ENCODE data around the gene SF3B6. TPM values are rescaled to one million over a fixed set of nuclear protein-coding genes. Genes with fewer than 3 reads are reported as not detected.
"Not testable (repeated sequence)": the region's sequence is repeated elsewhere in the genome, so short reads cannot be mapped to it uniquely, and the experiment has no call there.

SF3B6 gene
- total RNA-seq, 1 donor from 2014 or later: 47.7 TPM

DNA sequence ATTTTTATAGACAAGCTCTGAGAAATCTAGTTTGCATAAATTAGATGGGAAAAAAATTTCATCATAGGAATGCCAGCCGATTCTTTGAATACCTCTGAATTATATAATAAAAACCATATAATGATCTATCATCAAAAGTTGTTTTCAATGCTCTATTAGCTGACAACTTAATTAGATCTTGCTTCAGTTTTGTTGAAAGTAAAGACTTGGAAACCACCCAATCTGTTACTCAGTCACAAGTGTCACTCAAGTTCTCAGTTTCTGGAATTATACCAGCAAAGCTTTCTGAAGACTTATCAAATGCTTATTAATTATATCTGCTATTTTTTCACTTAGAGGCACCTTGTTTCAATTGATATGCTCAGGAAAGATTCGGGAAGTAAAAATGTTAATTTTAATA is 25.9 kb upstream of the SF3B6 start:
- no peak for ATAC-seq (ENCODE audit: poor library complexity)
- DNase-seq: no peak
- intact Hi-C loops (cut with DNase I): no loop called here

DNA sequence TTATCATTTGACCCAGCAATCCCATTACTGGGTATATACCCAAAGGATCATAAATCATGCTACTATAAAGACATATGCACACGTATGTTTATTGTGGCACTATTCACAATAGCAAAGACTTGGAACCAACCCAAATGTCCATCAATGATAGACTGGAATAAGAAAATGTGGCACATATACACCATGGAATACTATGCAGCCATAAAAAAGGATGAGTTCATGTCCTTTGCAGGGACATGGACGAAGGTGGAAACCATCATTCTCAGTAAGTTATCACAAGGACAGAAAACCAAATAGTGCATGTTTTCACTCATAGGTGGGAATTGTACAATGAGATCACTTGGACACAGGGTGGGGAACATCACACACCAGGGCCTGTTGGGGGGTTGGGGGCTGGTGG is 24.6 kb upstream of the SF3B6 start:
- intact Hi-C loops (cut with DNase I); ATAC-seq (ENCODE audit: poor library complexity); DNase-seq: not testable (repeated sequence)

DNA sequence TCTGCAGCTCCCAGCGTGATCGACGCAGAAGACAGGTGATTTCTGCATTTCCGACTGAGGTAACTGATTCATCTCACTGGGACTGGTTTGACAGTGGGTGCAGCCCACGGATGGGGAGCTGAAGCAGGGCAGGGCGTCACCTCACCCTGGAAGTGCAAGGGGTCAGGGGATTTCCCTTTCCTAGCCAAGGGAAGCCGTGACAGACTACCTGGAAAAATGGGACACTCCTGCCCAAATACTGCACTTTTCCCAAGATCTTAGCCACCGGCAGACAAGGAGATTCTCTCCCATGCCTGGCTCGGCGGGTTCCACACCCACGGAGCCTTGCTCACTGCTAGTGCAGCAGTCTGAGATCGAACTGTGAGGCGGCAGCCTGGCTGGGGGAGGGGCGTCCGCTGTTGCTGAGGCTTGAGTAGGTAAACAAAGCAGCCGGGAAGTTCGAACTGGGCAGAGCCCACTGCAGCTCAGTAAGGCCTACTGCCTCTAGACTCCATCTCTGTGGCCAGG is 19.1 kb upstream of the SF3B6 start:
- DNase-seq; intact Hi-C loops (cut with DNase I); ATAC-seq (ENCODE audit: poor library complexity): not testable (repeated sequence)

DNA sequence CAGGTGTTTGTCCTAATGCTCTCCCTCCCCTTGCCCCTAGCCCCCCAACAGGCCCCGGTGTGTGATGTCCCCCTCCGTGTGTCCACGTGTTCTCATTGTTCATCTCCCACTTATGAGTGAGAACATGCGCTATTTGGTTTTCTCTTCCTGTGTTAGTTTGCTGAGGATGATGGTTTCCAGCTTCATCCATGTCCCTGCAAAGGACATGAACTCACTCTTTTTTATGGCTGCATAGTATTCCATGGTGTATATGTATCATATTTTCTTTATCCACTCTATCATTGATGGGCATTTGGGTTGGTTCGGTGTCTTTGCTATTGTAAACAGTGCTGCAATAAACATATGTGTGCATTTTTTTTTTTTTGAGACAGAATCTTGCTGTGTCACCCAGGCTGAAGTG is 17.1 kb upstream of the SF3B6 start:
- ATAC-seq (ENCODE audit: poor library complexity); intact Hi-C loops (cut with DNase I); DNase-seq: not testable (repeated sequence)

DNA sequence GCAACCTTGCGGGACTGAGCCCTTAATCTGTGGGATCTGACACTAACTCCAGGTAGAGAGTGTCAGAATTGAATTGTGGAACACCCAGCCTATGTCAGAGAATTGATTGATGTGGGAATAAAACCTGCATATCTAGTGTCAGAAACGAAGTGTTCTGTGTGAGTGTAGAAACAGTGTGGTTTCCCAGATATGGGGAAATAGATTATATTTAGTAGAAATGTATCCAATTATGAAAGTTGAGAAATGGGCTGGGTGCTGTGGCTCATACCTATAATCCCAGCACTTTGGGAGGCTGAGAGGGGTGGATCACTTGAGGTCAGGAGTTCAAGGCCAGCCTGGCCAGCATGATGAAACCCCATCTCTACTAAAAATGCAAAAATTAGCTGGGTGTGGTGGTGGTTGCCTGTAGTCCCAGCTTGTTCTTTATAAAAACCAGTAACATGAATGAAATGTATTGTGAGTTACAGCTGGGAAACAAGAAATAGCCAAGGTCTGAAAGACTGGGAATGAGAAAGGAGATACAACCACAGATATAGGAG is 12.8 kb upstream of the SF3B6 start:
- intact Hi-C loops (cut with DNase I): loop anchor here (10.0 kb wide), 1 partner anchor 264 kb away; no protein-coding TSS in a partner anchor
- DNase-seq: no peak
- ATAC-seq (ENCODE audit: poor library complexity): no peak

DNA sequence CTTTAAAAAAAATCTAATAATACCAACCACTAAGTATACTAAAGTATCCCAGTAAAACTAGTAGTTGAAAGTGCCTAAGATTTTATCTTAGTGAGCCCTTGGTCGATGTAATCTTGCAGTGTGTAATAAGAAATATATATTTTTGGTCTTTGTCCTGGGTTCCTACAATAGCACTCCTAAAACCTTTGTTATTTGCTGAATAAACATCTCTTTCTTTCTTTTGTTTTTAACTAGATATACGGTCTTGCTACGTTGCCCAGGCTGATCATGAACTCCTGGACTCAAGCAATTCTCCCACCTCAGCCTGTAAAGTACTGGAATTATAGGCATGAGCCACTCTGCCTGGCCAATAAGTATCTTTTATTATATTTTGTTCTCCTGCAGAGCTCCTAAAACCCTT is 10.9 kb upstream of the SF3B6 start:
- DNase-seq: no peak
- intact Hi-C loops (cut with DNase I): loop anchor here (10.0 kb wide), 1 partner anchor 262 kb away; no protein-coding TSS in a partner anchor
- no peak for ATAC-seq (ENCODE audit: poor library complexity)

DNA sequence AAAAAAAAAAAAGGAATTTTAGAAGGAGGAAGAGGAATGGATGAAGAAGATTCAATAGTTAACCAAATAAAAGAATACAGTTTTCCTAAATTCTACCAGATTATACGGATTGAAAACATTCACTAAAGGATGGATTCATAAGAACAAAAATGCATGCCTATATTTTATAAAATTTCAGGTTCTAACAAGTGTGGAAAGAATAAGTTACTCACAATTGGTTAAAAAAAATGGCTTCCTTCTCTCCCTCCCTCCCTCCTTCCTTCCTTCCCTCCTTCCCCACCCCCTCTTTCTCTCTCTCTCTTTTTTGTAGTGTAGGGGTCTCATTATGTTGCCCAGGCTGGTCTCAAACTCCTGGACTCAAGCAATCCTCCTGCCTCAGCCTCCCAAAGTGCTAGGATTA is 10.1 kb upstream of the SF3B6 start:
- DNase-seq: no peak
- ATAC-seq (ENCODE audit: poor library complexity): no peak
- intact Hi-C loops (cut with DNase I): loop anchor here (10.0 kb wide), 1 partner anchor 261 kb away; no protein-coding TSS in a partner anchor

DNA sequence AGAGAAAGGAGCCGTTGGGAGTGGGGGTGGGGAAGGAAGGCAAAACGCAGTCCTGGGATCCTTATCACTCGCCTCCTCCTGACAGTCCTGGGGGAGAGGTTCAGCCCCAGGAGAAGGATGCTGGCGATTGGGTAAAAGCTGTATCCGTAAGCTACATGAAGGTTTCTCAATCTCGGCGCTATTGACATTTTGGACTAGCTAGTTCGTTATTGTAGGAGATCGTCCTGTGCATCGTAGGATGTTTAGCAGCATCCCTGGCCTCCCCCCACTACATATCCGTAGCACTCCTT is 9.0 kb upstream of the SF3B6 start:
- ATAC-seq (ENCODE audit: poor library complexity) (peak; percentile 1), DNase-seq (no peak)
- intact Hi-C loops (cut with DNase I): loop anchor here (10.0 kb wide), 1 partner anchor 260 kb away; no protein-coding TSS in a partner anchor

DNA sequence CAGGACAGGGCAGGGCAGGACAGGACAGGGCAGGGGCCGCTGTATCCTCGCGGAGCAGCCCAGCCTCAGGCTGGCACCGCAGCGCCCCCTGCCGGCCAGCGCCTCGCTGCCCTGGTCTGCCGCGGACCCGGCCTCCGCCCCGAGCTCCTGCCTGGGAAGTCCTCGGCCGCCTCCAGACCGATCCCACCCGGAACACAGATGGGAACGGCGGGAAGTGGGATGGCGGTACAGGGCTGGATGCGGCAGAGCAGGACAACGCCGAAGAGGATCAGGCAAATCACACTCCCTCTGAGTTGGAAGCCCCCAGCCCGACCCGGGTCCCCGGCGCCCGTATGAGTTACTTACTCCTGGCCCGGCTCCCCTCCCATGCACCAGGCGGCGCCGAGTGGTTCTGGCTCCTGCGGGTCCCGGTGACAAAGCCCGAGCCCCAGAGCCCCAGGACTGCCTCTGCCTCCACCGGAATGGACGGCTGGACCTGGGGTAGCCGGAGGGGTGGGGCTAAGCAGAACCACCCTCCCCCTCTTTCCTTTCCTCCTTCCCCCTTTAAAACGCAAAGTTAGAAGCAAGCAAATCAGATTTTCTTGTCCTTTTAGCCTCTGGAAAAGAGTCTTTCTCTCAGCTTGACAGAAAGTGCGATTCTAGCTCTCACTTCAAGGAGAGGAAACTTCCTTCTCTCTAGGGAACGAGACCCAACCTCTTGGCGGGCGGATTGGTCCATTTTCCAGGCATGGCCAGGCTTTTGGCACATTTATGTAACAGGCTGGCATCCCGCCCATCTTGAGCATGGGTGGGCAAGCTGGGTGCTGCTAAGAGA is 8.5 kb upstream of the SF3B6 start, which contains the start of gene TP53I3:
TSS of gene TP53I3 (minus strand) at position 449 of the 814 bp plus-strand sequence. CDS start 508 bp downstream, outside the sequence.
- intact Hi-C loops (cut with DNase I): loop anchor here (10.0 kb wide), 1 partner anchor 260 kb away; no protein-coding TSS in a partner anchor
- peak; percentile 94 for DNase-seq
- peak; percentile 97 for ATAC-seq (ENCODE audit: poor library complexity)

DNA sequence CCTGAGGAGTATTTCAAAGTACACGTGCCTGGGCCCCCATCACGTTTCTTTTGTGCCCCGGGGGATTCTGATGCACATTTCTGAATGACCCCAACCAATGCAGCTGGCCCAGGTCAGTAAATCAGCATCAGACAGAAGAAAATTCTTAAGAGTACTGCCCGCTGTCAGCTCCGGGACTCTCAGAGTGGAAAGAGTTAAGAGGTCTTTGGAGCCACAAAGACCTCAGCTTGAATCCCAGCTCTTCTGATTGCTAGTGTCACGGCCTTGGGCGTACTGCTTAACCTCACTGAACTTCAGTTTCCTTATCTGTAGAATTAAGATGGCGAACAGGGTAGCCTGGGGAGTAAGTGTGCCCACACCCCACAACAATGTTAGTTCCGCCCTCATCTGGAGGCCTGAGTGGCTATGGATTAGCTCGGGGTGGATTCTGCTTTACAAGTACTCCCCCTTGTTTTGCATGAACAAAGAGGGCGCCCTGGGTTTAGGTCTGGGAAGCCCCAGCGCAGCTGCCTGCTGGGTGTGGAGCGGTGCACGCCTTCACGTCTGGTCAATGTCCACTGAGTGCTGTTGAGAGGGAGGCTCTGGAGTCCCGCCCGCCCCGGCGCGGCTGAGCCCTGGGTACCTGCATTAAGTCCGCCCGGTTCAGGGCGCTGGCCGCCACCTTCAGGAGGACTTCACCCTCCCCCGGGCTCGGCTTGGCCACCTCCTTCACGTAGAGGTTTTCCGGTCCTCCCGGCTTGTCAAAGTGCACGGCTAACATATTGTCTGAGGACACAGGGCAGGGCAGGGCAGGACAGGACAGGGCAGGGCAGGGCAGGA is 7.7 kb upstream of the SF3B6 start:
- intact Hi-C loops (cut with DNase I): loop anchor here (10.0 kb wide), 1 partner anchor 259 kb away; no protein-coding TSS in a partner anchor
- DNase-seq (no peak), ATAC-seq (ENCODE audit: poor library complexity) (peak; percentile 77)

DNA sequence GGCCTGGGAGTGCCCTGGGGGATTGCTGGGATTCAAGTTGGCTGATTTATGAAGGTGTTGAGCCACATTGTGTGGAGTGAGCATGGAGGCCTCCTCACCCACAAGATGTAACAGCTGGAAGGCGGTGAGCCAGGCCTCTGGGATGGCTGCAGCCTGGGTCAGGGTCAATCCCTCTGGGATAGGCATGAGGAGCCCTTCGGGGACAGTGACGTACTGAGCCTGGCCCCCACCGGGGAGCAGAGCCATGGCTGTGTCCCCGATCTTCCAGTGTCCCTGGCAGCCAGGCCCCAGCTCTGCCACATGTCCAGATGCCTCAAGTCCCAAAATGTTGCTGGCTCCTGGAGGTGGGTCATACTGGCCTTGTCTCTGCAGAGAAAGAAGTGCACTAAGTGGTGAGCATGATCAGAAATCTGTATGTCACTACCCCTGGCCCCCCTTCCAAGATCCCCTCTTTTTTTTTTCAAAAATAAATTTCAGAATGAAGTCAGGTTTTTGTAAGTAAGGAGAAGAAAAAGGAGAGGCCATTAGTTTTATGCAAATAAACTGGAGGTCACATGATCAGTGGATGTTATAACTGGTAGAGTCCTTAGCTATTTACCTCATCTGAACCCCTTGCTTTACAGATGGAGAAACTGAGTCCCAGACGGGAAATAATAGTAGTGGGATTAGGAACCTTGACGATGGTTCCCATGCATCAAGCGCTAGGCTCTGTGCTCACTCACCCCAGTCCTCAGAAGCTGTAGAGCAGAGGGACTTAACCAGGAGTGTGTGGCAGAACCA is 6.9 kb upstream of the SF3B6 start:
- DNase-seq: no peak

DNA sequence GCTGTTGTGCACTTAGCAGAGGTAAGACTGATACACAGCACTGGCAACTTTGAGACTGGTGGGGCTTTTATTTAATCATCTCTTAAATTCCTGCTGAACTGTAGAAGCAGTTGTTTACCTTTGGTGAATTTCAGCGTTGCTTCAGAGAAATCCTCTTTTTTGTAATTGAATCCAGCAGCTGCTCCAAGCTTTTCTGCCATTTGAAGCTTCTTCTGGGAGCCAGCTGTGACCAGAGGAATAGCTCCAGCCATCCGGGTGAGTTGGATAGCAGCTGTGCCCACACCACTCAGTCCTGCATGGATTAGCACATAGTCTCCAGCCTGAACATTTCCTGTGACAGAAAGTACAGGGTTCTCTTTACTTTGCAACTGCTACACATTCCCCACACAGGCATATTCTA is 4.6 kb upstream of the SF3B6 start:
- intact Hi-C loops (cut with DNase I): loop anchor here (10.0 kb wide), 1 partner anchor 256 kb away; no protein-coding TSS in a partner anchor
- ATAC-seq (ENCODE audit: poor library complexity) (no peak), DNase-seq (no peak)

More for the DNA sequence above, 6.9 kb upstream of the SF3B6 start:
- intact Hi-C loops (cut with DNase I): loop anchor here (10.0 kb wide), 1 partner anchor 258 kb away; no protein-coding TSS in a partner anchor
- no peak for ATAC-seq (ENCODE audit: poor library complexity)

DNA sequence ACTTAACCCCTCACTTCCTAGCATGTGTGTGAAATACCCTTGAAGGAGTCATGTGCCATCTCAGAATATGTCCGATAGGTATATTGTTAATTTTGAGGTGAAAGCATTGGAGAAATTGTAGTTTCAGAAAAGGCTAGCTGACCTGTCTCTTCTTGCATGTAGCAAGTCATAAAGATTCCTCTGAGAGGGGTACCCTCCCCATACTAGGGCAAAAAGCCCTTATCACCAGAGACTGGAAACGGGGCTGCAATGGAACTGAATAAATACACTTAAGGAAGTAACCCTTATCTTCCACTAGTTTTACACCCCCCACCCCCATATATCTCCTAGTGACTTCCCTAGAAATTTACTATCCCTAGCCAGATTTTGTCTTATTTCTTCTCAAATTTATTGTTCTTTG is 1.8 kb upstream of the SF3B6 start:
- ATAC-seq (ENCODE audit: poor library complexity) (no peak), DNase-seq (no peak)
- intact Hi-C loops (cut with DNase I): loop anchor here (5.0 kb wide), 1 partner anchor 151 kb away; the partner anchor contains the start of gene ATAD2B

DNA sequence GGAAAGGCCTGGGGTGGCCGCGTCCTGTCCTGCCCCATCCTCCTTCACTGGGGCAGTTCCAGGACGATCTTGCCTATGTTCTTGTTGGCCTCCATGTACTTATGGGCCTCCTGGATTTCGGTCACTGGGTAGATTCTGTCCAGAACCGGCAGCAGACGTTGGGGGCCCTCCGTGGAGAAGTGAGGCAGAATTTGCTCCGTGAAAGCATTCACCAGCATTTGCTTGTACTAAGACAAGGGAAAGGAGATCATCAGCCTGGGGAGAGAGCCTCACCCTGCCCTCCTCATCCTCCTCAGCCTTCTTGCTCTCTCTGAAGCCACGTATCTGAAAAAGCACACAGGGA is 1.4 kb upstream of the SF3B6 start:
- no peak for ATAC-seq (ENCODE audit: poor library complexity)
- intact Hi-C loops (cut with DNase I): loop anchor here (5.0 kb wide), 1 partner anchor 150 kb away; the partner anchor contains the start of gene ATAD2B
- DNase-seq: no peak

DNA sequence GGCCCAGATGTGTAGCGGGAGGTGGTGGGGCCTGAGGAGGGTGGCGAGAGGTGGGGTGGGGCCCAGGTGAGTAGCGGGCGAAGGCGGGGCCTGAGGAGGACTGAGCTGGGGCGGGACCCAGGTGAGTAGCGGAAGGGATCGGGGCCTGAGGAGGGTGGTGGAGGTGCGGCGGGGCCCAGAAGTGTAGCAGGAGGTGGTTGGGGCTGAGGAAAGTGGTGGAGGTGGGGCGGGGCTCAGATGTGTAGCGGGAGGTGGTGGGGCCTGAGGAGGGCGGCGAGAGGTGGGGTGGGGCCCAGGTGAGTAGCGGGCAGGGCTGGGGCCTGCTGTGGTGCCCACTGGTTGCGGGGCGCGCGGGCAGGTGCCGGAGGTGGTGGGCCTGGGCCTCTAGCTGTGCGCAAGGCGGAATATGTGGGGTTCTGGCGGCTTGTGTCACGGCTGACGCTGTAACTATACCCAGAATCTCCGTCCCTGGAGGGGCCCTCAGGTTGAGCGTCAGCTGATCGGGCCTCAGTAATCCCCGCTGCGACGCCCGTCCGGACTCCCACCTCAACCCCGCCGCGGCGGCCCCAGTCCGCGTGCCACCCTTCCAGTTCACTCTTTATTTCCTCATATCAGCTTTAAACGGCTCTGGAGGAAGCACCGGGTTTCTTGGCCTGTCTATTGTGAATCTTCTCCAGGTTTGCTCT is 866 bp upstream of the SF3B6 start:
- intact Hi-C loops (cut with DNase I): loop anchor here (5.0 kb wide), 1 partner anchor 150 kb away; the partner anchor contains the start of gene ATAD2B
- peak; percentile 49 for DNase-seq

DNA sequence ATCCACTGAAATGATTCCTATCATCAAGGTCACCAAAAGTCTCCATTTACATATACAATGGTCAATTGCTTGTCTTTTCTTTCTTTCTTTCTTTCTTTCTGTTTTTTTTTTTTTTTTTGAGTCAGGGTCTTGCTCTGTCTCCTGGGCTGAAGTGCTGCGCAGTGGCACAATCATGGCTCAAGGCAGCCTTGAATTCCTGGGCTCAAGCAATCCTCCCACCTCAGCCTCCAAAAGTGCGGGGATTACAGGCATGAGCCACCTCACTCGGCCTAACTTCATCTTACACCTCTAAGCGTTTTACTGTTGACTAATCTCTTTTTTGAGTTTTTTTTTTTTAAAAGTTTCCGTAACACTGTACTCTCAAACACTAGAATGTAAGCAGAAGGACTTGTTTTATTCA is 867 bp downstream of the SF3B6 start:
- DNase-seq (no peak), ATAC-seq (ENCODE audit: poor library complexity) (no peak)
- intact Hi-C loops (cut with DNase I): loop anchor here (5.0 kb wide), 1 partner anchor 148 kb away; the partner anchor contains the start of gene ATAD2B

More for the DNA sequence above, 866 bp upstream of the SF3B6 start:
- peak; percentile 15 for ATAC-seq (ENCODE audit: poor library complexity)

DNA sequence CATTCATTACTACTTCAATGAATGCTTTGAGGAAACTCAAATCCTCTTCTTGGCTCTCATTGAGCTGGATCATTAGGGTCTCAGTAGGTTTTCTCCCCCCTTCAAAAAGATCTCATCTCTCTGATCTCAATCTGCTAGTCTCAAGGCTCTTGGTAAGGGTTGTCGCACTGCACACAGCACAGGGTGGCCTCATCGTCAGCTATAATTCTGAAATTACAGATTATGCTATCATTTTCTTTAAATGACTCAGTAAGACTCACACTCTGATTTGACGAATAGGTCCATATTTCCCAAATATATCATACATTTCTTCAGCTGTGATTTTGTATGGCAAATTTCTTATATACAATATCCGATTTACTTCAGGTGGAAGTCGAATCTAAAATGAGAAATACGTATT is 2.3 kb downstream of the SF3B6 start:
- intact Hi-C loops (cut with DNase I): no loop called here
- no peak for ATAC-seq (ENCODE audit: poor library complexity)
- DNase-seq: no peak

Measured in Right ventricle myocardium superior (tissue), 1 donor.